HEK293 (cell line): Measurements from ENCODE around the gene NPHS2.

Experiments
- IKZF3 ChIP-seq: fragments of 450-650 bp; IDR thresholded peaks from 2 replicates; pipeline ENCODE4 v1.5.0; 2018; ENCODE audit warnings: missing biosample characterization, mild to moderate bottlenecking, missing genetic modification characterization, moderate library complexity
- KLF10 ChIP-seq: fragments of 450-650 bp; IDR thresholded peaks from 2 replicates; pipeline ENCODE4 v1.5.1; 2018; ENCODE audit warnings: missing biosample characterization, mild to moderate bottlenecking, missing genetic modification characterization
- ZBTB8A ChIP-seq: fragments of 450-650 bp; formaldehyde crosslinking; IDR thresholded peaks from 2 replicates; pipeline ENCODE4 v1.5.1; 2016; ENCODE audit warnings: missing biosample characterization, missing genetic modification characterization
- ZEB2 ChIP-seq: fragments of 450-650 bp; formaldehyde crosslinking; IDR thresholded peaks from 2 replicates; pipeline ENCODE4 v1.5.1; 2016; ENCODE audit warnings: missing biosample characterization, missing genetic modification characterization
- ZNF121 ChIP-seq: fragments of 450-650 bp; formaldehyde crosslinking; IDR thresholded peaks from 2 replicates; pipeline ENCODE4 v1.5.1; 2016; ENCODE audit warnings: missing biosample characterization, missing genetic modification characterization
- ZNF555 ChIP-seq: fragments of 450-650 bp; formaldehyde crosslinking; conservative IDR thresholded peaks from 2 replicates; pipeline ENCODE4 v1.5.1; 2017; ENCODE audit warnings: missing biosample characterization, mild to moderate bottlenecking, missing genetic modification characterization, inconsistent platforms
- ZNF621 ChIP-seq: fragments of 450-650 bp; formaldehyde crosslinking; IDR thresholded peaks from 2 replicates; pipeline ENCODE4 v1.5.1; 2017; ENCODE audit warnings: missing biosample characterization, missing genetic modification characterization
- TF ChIP-seq, protein P1 (sequence below): fragments of 450-650 bp; formaldehyde crosslinking; IDR thresholded peaks from 2 replicates; pipeline ENCODE4 v1.5.1; 2016; ENCODE audit warnings: missing biosample characterization, missing genetic modification characterization
- TF ChIP-seq, protein P2 (sequence below): fragments of 450-650 bp; formaldehyde crosslinking; IDR thresholded peaks from 2 replicates; pipeline ENCODE4 v1.5.1; 2016; ENCODE audit warnings: missing biosample characterization, missing genetic modification characterization
- TF ChIP-seq, protein P3 (sequence below): fragments of 450-650 bp; formaldehyde crosslinking; IDR thresholded peaks from 2 replicates; pipeline ENCODE4 v1.5.1; 2016; ENCODE audit warnings: missing biosample characterization, missing genetic modification characterization
- TF ChIP-seq, protein P4 (sequence below): fragments of 450-650 bp; formaldehyde crosslinking; IDR thresholded peaks from 2 replicates; pipeline ENCODE4; 2016; ENCODE audit warnings: missing biosample characterization, missing genetic modification characterization

DNA sequence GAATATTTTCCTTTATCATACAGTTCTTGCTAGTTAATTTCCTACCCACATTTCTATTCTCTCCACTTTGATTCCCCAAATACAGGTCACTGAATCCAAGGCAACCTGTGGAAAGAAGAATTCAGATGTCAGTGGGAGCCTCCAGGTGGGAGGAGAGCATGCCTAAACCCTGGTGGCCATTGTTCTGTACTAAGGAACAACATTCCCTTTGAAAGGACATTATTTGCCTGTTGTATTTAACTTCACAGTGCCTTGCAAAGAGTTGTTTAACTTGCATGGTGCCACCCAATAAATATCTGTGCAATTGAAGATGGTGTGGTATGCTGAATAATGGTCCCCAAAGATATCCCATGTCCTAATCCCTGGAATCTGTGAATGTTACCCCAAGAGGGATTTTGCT is 21.3 kb downstream of the NPHS2 start:
- TF ChIP-seq KLF10 (no peak), IKZF3 (tag by site-specific recombination) (no peak), ZBTB8A (tag by site-specific recombination) (no peak), ZNF555 (no peak), ZEB2 (tag by site-specific recombination) (no peak), ZNF121 (tag by site-specific recombination) (no peak), ZNF621 (no peak)
- TF ChIP-seq, protein P1, sequence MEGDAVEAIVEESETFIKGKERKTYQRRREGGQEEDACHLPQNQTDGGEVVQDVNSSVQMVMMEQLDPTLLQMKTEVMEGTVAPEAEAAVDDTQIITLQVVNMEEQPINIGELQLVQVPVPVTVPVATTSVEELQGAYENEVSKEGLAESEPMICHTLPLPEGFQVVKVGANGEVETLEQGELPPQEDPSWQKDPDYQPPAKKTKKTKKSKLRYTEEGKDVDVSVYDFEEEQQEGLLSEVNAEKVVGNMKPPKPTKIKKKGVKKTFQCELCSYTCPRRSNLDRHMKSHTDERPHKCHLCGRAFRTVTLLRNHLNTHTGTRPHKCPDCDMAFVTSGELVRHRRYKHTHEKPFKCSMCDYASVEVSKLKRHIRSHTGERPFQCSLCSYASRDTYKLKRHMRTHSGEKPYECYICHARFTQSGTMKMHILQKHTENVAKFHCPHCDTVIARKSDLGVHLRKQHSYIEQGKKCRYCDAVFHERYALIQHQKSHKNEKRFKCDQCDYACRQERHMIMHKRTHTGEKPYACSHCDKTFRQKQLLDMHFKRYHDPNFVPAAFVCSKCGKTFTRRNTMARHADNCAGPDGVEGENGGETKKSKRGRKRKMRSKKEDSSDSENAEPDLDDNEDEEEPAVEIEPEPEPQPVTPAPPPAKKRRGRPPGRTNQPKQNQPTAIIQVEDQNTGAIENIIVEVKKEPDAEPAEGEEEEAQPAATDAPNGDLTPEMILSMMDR (tag by site-specific recombination) = no peak
- TF ChIP-seq, protein P2, sequence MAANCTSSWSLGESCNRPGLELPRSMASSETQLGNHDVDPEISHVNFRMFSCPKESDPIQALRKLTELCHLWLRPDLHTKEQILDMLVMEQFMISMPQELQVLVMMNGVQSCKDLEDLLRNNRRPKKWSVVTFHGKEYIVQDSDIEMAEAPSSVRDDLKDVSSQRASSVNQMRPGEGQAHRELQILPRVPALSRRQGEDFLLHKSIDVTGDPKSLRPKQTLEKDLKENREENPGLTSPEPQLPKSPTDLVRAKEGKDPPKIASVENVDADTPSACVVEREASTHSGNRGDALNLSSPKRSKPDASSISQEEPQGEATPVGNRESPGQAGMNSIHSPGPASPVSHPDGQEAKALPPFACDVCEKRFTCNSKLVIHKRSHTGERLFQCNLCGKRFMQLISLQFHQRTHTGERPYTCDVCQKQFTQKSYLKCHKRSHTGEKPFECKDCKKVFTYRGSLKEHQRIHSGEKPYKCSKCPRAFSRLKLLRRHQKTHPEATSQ = no peak
- TF ChIP-seq, protein P3, sequence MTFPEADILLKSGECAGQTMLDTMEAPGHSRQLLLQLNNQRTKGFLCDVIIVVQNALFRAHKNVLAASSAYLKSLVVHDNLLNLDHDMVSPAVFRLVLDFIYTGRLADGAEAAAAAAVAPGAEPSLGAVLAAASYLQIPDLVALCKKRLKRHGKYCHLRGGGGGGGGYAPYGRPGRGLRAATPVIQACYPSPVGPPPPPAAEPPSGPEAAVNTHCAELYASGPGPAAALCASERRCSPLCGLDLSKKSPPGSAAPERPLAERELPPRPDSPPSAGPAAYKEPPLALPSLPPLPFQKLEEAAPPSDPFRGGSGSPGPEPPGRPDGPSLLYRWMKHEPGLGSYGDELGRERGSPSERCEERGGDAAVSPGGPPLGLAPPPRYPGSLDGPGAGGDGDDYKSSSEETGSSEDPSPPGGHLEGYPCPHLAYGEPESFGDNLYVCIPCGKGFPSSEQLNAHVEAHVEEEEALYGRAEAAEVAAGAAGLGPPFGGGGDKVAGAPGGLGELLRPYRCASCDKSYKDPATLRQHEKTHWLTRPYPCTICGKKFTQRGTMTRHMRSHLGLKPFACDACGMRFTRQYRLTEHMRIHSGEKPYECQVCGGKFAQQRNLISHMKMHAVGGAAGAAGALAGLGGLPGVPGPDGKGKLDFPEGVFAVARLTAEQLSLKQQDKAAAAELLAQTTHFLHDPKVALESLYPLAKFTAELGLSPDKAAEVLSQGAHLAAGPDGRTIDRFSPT (tag by site-specific recombination) = no peak
- TF ChIP-seq, protein P4, sequence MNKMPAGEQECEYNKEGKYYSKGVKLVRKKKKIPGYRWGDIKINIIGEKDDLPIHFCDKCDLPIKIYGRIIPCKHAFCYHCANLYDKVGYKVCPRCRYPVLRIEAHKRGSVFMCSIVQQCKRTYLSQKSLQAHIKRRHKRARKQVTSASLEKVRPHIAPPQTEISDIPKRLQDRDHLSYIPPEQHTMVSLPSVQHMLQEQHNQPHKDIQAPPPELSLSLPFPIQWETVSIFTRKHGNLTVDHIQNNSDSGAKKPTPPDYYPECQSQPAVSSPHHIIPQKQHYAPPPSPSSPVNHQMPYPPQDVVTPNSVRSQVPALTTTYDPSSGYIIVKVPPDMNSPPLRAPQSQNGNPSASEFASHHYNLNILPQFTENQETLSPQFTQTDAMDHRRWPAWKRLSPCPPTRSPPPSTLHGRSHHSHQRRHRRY (tag by site-specific recombination) = no peak
